ENCODE measurements around the gene CYBA. TPM values are rescaled to one million over a fixed set of nuclear protein-coding genes. Genes with fewer than 3 reads are reported as not detected.

CYBA gene
- total and polyA plus RNA-seq, 9 of the 15 experiments (the other 6 are each of a cell fraction or from before 2014, with no cell fraction given): 0.34 to 683 (median 93.0) TPM

GRCh38 chr16:88654363-88655052, 3.7 kb upstream of the CYBA start (continued):
- TF ChIP-seq FOXM1 (IDR thresholded peaks at IDR 0.05; ENCODE audit: low read depth) (no peak), FOXM1 (CRISPR knock-in tag; IDR thresholded peaks at IDR 0.05; ENCODE audit: low read depth) (no peak), FOXJ3 (CRISPR knock-in tag; IDR thresholded peaks at IDR 0.05) (no peak)

GRCh38 chr16:88653596-88654362, 2.9 kb upstream of the CYBA start:
- Histone ChIP-seq H3K27me3 (ENCODE audit: control insufficient read depth in 2 of 2, insufficient read depth in 2 of 2, low read length in 2 of 2) (no peaks in the 10 kb centered on the region), H3K36me3 (ENCODE audit: control insufficient read depth, insufficient read depth, low read length) (peaks cover 80% of the 10 kb centered on the region; the same call in 2 of the 3 replicates), H3K79me2 (ENCODE audit: control insufficient read depth, insufficient read depth, low read length) (peaks cover 42% of the 10 kb centered on the region), H3K4me1 (replicated peaks in 1 of 2; ENCODE audit: control insufficient read depth in 2 of 2, insufficient read depth in 2 of 2, low read length in 2 of 2) (peaks cover 11 to 92% of the 10 kb centered on the region in 2 experiments; a peak in 4 of 5 replicates), H3K4me3 (no peak overlapping the region), H3K4me2 (ENCODE audit: insufficient read depth, low read length) (no peak overlapping the region), H4K20me1 (replicated peaks; ENCODE audit: control insufficient read depth, insufficient read depth, low read length) (peaks cover 9% of the 10 kb centered on the region; the same call in 1 of the 2 replicates), H3K9me1 (ENCODE audit: control insufficient read depth, insufficient read depth, low read length) (no peaks in the 10 kb centered on the region), H2AFZ (ENCODE audit: low read depth, low read length) (no peak overlapping the region), H3K9ac (ENCODE audit: insufficient read depth in 1 of 2, low read depth in 2 of 2, low read length in 2 of 2) (peak overlapping the region in 1 of 2 experiments; percentile 61; a peak in 1 of 4 replicates), H3K9me3 (replicated peaks; ENCODE audit: control insufficient read depth, insufficient read depth, low read depth, low read length) (no peaks in the 10 kb centered on the region), H3K27ac (ENCODE audit: extremely low read depth, low read depth, low read length) (no peak overlapping the region)
- DNase-seq (ENCODE audit: extremely low read depth in 1 of 4, low spot score in 3 of 4) (no peak), ATAC-seq (no peak), FAIRE-seq (no peak)
- WGBS (ENCODE audit: insufficient coverage, low coverage, missing lambda C conversion rate): 81% methylated on average over 32 of the region's 32 CpGs
- intact Hi-C loops (cut with micrococcal nuclease) (no loop called here), in situ Hi-C loops (cut with MboI) (no loop called here)
- ChIA-PET CTCF (ENCODE audit: low intra/inter-chr PET ratio) (no interaction called here), POLR2A (interaction anchor here (0.6 to 0.7 kb wide), 3 partner anchors 9 to 216 kb away, joined by 3 to 5 read pairs (median 4); partner anchors contain the start of gene MVD)
- TF ChIP-seq TEAD1 (CRISPR knock-in tag; IDR thresholded peaks at IDR 0.05) (no peak), ZNF780A (CRISPR knock-in tag; IDR thresholded peaks at IDR 0.05) (no peak), POLR2G (IDR thresholded peaks at IDR 0.05; ENCODE audit: low read depth, low read length) (0 out of 2 replicates have a peak, but pooled peaks have one; percentile 11)
- no TSS peak for BruUV-seq (replicated peaks)
